GM12873 (cell line): ENCODE results near the gene PPP3R2.

Experiments
- CTCF ChIP-seq: IDR thresholded peaks from 2 replicates; pipeline ENCODE4 v1.5.1; 2012; ENCODE audit warnings: low read depth, mild to moderate bottlenecking, moderate library complexity, low read length, control low read depth; ENCODE audit not compliant: insufficient read depth; ENCODE audit errors: missing control alignments

Gene PPP3R2

GRCh38 chr9:101594796-101595195, at the start of gene PPP3R2:
TSS of gene PPP3R2 (minus strand) at chr9:101594969. CDS start at chr9:101594921, 48 bp downstream.
- no peak for TF ChIP-seq CTCF

- no peak for TF ChIP-seq CTCF
Measured at GRCh38 chr9:101639785-101640665, 45.3 kb upstream of the PPP3R2 start.

GRCh38 chr9:101639311-101639710, 44.5 kb upstream of the PPP3R2 start:
- no peak for TF ChIP-seq CTCF

- TF ChIP-seq CTCF: no peak
Measured at GRCh38 chr9:101636247-101636646, 41.5 kb upstream of the PPP3R2 start.

- TF ChIP-seq CTCF: no peak
Measured at GRCh38 chr9:101635473-101635872, 40.7 kb upstream of the PPP3R2 start.

GRCh38 chr9:101634741-101635409, 40.1 kb upstream of the PPP3R2 start:
- TF ChIP-seq CTCF: no peak

- no peak for TF ChIP-seq CTCF
Measured at GRCh38 chr9:101632611-101633010, 37.8 kb upstream of the PPP3R2 start.
